Neuronal stem cell (in vitro differentiated cells): ENCODE measurements around the gene PLA2G2D.

Experiments
- DNase-seq: peaks from one replicate; pipeline ENCODE4 v3.0.0-alpha.2; 2013; ENCODE audit warnings: low spot score
- H2AFZ ChIP-seq: one replicate; pipeline ENCODE4 v1.6.1; 2013; ENCODE audit warnings: mild to moderate bottlenecking, low read length, inconsistent platforms
- H2AK5ac ChIP-seq: 2 replicates; pipeline ENCODE4 v1.6.1; 2013; ENCODE audit warnings: low read depth, mild to moderate bottlenecking, inconsistent platforms, low read length, moderate library complexity, mixed read lengths
- H2BK120ac ChIP-seq: 2 replicates; pipeline ENCODE4 v1.6.1; 2013; ENCODE audit warnings: low read depth, mild to moderate bottlenecking, inconsistent platforms, low read length, moderate library complexity, mixed read lengths
- H2BK12ac ChIP-seq: one replicate; pipeline ENCODE4 v1.6.1; 2013; ENCODE audit warnings: low read length, inconsistent platforms
- H2BK15ac ChIP-seq: 2 replicates; pipeline ENCODE4 v1.6.1; 2013; ENCODE audit warnings: mild to moderate bottlenecking, low read length, inconsistent platforms, mixed read lengths
- H2BK5ac ChIP-seq: one replicate; pipeline ENCODE4 v1.6.1; 2013; ENCODE audit warnings: inconsistent platforms, mild to moderate bottlenecking, low read length, moderate library complexity
- H3K14ac ChIP-seq: one replicate; pipeline ENCODE4 v1.6.1; 2013; ENCODE audit warnings: low read length, inconsistent platforms
- H3K18ac ChIP-seq: 2 replicates; pipeline ENCODE4 v1.6.1; 2013; ENCODE audit warnings: low read length, inconsistent platforms
- H3K23ac ChIP-seq: 2 replicates; pipeline ENCODE4 v1.6.1; 2013; ENCODE audit warnings: low read depth, mild to moderate bottlenecking, mixed read lengths, low read length, inconsistent platforms; ENCODE audit not compliant: poor library complexity
- H3K27ac ChIP-seq: replicated peaks from 3 replicates; pipeline ENCODE4 v1.5.1; 2013; ENCODE audit warnings: low read length, inconsistent platforms
- H3K27me3 ChIP-seq, 3 experiments: 2 replicates each; pipeline ENCODE4 v1.6.1; 2013; ENCODE audit warnings: low read length in 3 of 3, mild to moderate bottlenecking in 2 of 3, inconsistent platforms in 1 of 3, low read depth in 1 of 3, mixed read lengths in 1 of 3, moderate library complexity in 1 of 3; ENCODE audit not compliant: control insufficient read depth in 3 of 3, insufficient read depth in 3 of 3
- H3K36me3 ChIP-seq, 2 donors: replicated peaks in 1 of 2; 2 replicates each; pipeline ENCODE4 v1.6.1; 2013; ENCODE audit warnings: low read length in 2 of 2; ENCODE audit not compliant: control insufficient read depth in 2 of 2, insufficient read depth in 2 of 2
- H3K4ac ChIP-seq: 2 replicates; pipeline ENCODE4 v1.6.1; 2013; ENCODE audit warnings: inconsistent platforms, mild to moderate bottlenecking, low read length, moderate library complexity
- H3K4me1 ChIP-seq, 2 donors: 1 replicate in 1 of 2; 2 replicates in 1 of 2; pipeline ENCODE4 v1.6.1; 2013; ENCODE audit warnings: low read length in 2 of 2, low read depth in 1 of 2; ENCODE audit not compliant: control insufficient read depth in 2 of 2, insufficient read depth in 1 of 2
- H3K4me2 ChIP-seq: one replicate; pipeline ENCODE4 v1.6.1; 2013; ENCODE audit warnings: mild to moderate bottlenecking, low read length, inconsistent platforms; ENCODE audit not compliant: insufficient read depth, poor library complexity, severe bottlenecking
- H3K4me3 ChIP-seq, 2 donors: 2 replicates each; pipeline ENCODE4 v1.5.1; 2013; ENCODE audit warnings: low read length in 2 of 2, mild to moderate bottlenecking in 2 of 2, inconsistent platforms in 1 of 2, moderate library complexity in 1 of 2
- H3K79me1 ChIP-seq: one replicate; pipeline ENCODE4 v1.6.1; 2013; ENCODE audit warnings: low read depth, mild to moderate bottlenecking, inconsistent platforms, low read length, moderate library complexity
- H3K9ac ChIP-seq: one replicate; pipeline ENCODE4 v1.6.1; 2013; ENCODE audit warnings: mild to moderate bottlenecking, low read depth, low read length, inconsistent platforms; ENCODE audit not compliant: poor library complexity
- H3K9me3 ChIP-seq, 2 donors: replicated peaks in 1 of 2; 2 replicates each; pipeline versions ENCODE3 to v1.6.1; 2013; ENCODE audit warnings: low read length in 2 of 2, mild to moderate bottlenecking in 2 of 2, inconsistent platforms in 1 of 2, low read depth in 1 of 2, mixed read lengths in 1 of 2, moderate library complexity in 1 of 2; ENCODE audit not compliant: control insufficient read depth in 2 of 2, insufficient read depth in 1 of 2
- H4K8ac ChIP-seq: one replicate; pipeline ENCODE4 v1.6.1; 2013; ENCODE audit warnings: low read depth, mild to moderate bottlenecking, inconsistent platforms, low read length, moderate library complexity
- H4K91ac ChIP-seq: one replicate; pipeline ENCODE4 v1.6.1; 2013; ENCODE audit warnings: low read length, low read depth, mild to moderate bottlenecking, inconsistent platforms; ENCODE audit not compliant: poor library complexity
- WGBS, 2 donors: extraction: QIAGEN DNeasy Blood & Tissue Kit; methylation state at CpG; one replicate each; pipeline ENCODE4 v1.1.7; 2013; ENCODE audit warnings: missing lambda C conversion rate in 2 of 2, mixed read lengths in 1 of 2; ENCODE audit not compliant: insufficient read length in 2 of 2, insufficient replicate concordance in 1 of 2; ENCODE audit errors: extremely low coverage in 2 of 2; 5-methylcytosine and 5-hydroxymethylcytosine counted together

Gene PLA2G2D

DNA sequence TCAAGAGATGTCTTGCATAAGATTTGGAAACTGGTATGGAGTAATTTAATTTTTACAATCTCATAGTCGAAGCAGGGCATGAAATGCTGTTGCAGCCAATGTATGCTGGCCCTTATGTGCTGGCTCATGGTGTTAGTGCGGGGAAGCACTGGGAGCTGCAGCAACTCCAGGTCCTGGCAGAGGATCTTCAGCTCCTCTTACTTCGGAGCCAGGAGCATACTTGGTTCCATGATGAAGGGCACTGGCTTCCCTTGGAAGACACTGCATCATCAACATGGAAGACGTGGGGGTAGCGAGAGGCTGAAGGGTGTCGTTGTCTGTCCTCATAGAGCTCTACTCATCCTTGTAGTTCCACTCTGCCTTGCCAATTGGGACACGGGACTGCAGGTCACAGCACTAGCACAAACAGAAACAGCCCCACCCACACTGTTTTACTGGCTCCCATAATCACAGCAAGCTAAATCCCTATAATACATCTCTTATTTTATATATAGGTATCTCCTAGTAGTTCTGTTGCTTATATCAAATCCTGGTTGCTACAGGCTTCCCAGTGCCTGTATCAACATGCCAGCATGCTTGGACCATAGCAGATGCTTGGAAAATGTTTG is 22.4 kb downstream of the PLA2G2D start:
- Histone ChIP-seq H4K8ac (no peak overlapping the region), H3K79me1 (no peaks in the 10 kb centered on the region), H3K4me3 (no peak overlapping the region), H2BK12ac (no peak overlapping the region), H3K4me2 (no peak overlapping the region), H2AK5ac (no peak overlapping the region), H3K27ac (no peak overlapping the region), H3K23ac (no peak overlapping the region), H2AFZ (no peak overlapping the region), H3K9me3 (peaks cover 0 to 15% of the 10 kb centered on the region in 2 donors), H4K91ac (no peak overlapping the region), H3K18ac (no peak overlapping the region), H2BK15ac (no peak overlapping the region), H2BK120ac (no peak overlapping the region), H3K4me1 (no peaks in the 10 kb centered on the region), H3K14ac (no peak overlapping the region), H3K36me3 (no peaks in the 10 kb centered on the region), H3K4ac (no peak overlapping the region), H3K27me3 (peaks cover 0 to 8% (median 0%) of the 10 kb centered on the region in 3 experiments), H3K9ac (no peak overlapping the region), H2BK5ac (no peak overlapping the region)
- no CpG with 5 or more reads among the region's 7 CpGs for WGBS, 2 donors
- DNase-seq: no peak

- Histone ChIP-seq H4K8ac (no peak overlapping the region), H3K4me1 (no peaks in the 10 kb centered on the region), H4K91ac (no peak overlapping the region), H3K14ac (no peak overlapping the region), H3K27ac (no peak overlapping the region), H3K79me1 (no peaks in the 10 kb centered on the region), H3K4me2 (no peak overlapping the region), H3K4me3 (no peak overlapping the region), H2BK120ac (no peak overlapping the region), H3K9ac (no peak overlapping the region), H3K18ac (no peak overlapping the region), H3K9me3 (peaks cover 0 to 15% of the 10 kb centered on the region in 2 donors), H2BK15ac (no peak overlapping the region), H2BK12ac (no peak overlapping the region), H2AK5ac (no peak overlapping the region), H3K23ac (no peak overlapping the region), H2BK5ac (no peak overlapping the region), H3K36me3 (no peaks in the 10 kb centered on the region), H2AFZ (no peak overlapping the region), H3K27me3 (peaks cover 0 to 10% (median 0%) of the 10 kb centered on the region in 3 experiments), H3K4ac (no peak overlapping the region)
- WGBS, 2 donors: no CpG with 5 or more reads among the region's 5 CpGs
- no peak for DNase-seq
Measured at GRCh38 chr1:20095564-20096434, 23.5 kb downstream of the PLA2G2D start.

- Histone ChIP-seq H3K4me3 (no peak overlapping the region), H3K18ac (no peak overlapping the region), H2BK5ac (no peak overlapping the region), H3K14ac (no peak overlapping the region), H4K91ac (no peak overlapping the region), H2AK5ac (no peak overlapping the region), H2AFZ (no peak overlapping the region), H3K36me3 (no peaks in the 10 kb centered on the region), H3K9me3 (peaks cover 0 to 15% of the 10 kb centered on the region in 2 donors), H3K4me1 (no peaks in the 10 kb centered on the region), H3K27me3 (peaks cover 0 to 10% (median 0%) of the 10 kb centered on the region in 3 experiments), H2BK120ac (no peak overlapping the region), H3K4me2 (no peak overlapping the region), H4K8ac (no peak overlapping the region), H3K4ac (no peak overlapping the region), H2BK15ac (no peak overlapping the region), H3K27ac (no peak overlapping the region), H3K9ac (no peak overlapping the region), H3K23ac (no peak overlapping the region), H3K79me1 (no peaks in the 10 kb centered on the region), H2BK12ac (no peak overlapping the region)
- WGBS, 2 donors: no CpG with 5 or more reads among the region's 5 CpGs
- no peak for DNase-seq
Measured at GRCh38 chr1:20093940-20094391, 25.4 kb downstream of the PLA2G2D start.

DNA sequence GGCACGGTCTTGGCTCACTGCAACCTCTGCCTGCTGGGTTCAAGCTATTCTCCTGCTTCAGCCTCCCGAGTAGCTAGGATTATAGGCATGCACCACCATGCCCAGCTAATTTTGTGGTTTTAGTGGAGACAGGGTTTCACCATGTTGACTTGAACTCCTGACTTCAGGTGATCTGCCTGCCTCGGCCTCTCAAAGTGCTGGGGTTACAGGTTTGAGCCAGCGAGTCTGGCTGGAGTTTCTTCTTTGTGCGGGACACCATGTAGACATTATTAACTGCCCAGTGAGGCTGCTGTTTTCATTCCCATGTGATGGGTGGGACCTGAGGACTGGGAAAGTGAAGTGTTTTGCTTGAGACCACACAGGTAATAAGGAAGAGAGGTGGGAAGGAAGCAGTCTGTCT is 26.0 kb downstream of the PLA2G2D start:
- Histone ChIP-seq H2BK15ac (no peak overlapping the region), H3K9me3 (peaks cover 0 to 15% of the 10 kb centered on the region in 2 donors), H3K4me3 (no peak overlapping the region), H2BK120ac (no peak overlapping the region), H3K23ac (no peak overlapping the region), H2AK5ac (no peak overlapping the region), H3K4me1 (no peaks in the 10 kb centered on the region), H2AFZ (no peak overlapping the region), H2BK12ac (no peak overlapping the region), H3K14ac (no peak overlapping the region), H3K4ac (no peak overlapping the region), H3K27ac (no peak overlapping the region), H2BK5ac (no peak overlapping the region), H4K8ac (no peak overlapping the region), H3K18ac (no peak overlapping the region), H4K91ac (no peak overlapping the region), H3K9ac (no peak overlapping the region), H3K27me3 (peaks cover 0 to 10% (median 0%) of the 10 kb centered on the region in 3 experiments), H3K4me2 (no peak overlapping the region), H3K36me3 (no peaks in the 10 kb centered on the region), H3K79me1 (no peaks in the 10 kb centered on the region)
- WGBS, 2 donors: no CpG with 5 or more reads among the region's 5 CpGs
- DNase-seq: no peak
